WI38 (cell line): ENCODE results near the gene ASTN1.

Source experiments
- H3K4me3 ChIP-seq: 2 replicates; pipeline ENCODE4 v1.5.1; 2011; ENCODE audit warnings: low read depth, mild to moderate bottlenecking, control low read depth, low read length
- TF ChIP-seq, protein P1 (sequence below): IDR thresholded peaks from 2 replicates; pipeline ENCODE4 v1.5.1; 2012; ENCODE audit warnings: low read depth, mild to moderate bottlenecking, control low read depth, low read length

Gene ASTN1

DNA sequence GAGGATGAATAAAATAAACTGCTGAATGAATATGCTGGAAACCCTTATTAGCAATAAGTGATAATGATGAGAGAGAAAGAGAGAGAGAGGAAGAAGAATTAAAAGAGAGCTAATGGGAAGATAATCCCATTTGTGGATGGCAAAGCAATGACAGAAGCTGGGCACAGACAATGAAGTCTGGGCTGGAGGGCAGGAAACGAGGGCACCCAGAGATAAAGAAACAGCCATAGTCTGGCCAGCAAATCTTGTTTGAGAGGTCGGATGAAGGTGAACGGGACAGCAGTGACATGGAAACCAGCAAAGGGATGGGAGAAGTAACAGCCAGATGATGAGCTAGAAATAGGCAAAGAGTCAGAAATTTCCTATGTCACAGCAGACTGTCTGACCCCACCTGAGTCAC is 155.9 kb downstream of the ASTN1 start:
- TF ChIP-seq, protein P1, sequence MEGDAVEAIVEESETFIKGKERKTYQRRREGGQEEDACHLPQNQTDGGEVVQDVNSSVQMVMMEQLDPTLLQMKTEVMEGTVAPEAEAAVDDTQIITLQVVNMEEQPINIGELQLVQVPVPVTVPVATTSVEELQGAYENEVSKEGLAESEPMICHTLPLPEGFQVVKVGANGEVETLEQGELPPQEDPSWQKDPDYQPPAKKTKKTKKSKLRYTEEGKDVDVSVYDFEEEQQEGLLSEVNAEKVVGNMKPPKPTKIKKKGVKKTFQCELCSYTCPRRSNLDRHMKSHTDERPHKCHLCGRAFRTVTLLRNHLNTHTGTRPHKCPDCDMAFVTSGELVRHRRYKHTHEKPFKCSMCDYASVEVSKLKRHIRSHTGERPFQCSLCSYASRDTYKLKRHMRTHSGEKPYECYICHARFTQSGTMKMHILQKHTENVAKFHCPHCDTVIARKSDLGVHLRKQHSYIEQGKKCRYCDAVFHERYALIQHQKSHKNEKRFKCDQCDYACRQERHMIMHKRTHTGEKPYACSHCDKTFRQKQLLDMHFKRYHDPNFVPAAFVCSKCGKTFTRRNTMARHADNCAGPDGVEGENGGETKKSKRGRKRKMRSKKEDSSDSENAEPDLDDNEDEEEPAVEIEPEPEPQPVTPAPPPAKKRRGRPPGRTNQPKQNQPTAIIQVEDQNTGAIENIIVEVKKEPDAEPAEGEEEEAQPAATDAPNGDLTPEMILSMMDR = no peak
- H3K4me3 ChIP-seq = no peak overlapping the region

- TF ChIP-seq, protein P1 = no peak
Observed at GRCh38 chr1:177007437-177008161, 156.9 kb downstream of the ASTN1 start.

DNA sequence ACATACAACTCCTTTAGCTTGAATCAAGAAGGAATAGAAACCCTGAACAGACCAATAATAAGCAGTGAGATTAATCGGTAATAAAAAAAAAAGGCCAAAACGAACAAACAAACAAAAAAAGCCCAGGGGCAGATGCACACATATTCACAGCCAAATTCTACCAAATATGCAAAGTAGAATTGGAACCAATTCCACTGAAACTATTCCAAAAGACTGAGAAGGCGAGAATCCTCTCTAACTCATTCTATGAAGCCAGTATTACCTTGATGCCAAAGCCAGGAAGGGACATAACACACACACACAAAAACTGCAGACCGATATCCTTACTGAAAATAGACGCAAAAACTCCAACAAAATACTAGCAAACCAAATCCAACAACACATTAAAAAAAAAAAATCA is 161.6 kb downstream of the ASTN1 start:
- TF ChIP-seq, protein P1 = no peak
- no peak overlapping the region for H3K4me3 ChIP-seq

More at GRCh38 chr1:177007437-177008161, 156.9 kb downstream of the ASTN1 start:
- no peak overlapping the region for H3K4me3 ChIP-seq

DNA sequence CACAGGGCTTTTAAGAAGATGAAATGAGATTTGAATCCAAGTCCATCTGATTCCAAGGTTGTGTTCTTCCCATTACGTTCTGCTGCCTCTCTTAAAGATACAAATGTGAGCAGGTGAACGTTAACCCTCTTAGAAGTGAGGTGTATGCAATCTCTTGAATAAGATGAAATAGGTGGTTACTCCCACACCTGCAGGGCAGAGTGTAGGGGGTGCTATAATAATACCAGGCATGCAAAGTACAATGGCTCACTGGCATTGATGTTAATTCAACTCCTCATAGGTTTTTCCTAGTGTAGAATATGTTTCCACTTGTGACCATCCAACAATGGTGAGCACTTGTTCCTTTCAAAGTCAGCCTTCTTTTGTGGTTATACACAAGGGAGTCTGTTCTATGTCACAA is 163.0 kb downstream of the ASTN1 start:
- TF ChIP-seq, protein P1 = no peak
- H3K4me3 ChIP-seq = no peak overlapping the region

GRCh38 chr1:176998183-176998795 is 166.2 kb downstream of the ASTN1 start:
- TF ChIP-seq, protein P1 = no peak
- H3K4me3 ChIP-seq = no peak overlapping the region

- H3K4me3 ChIP-seq = no peak overlapping the region
- TF ChIP-seq, protein P1 = no peak
Observed at GRCh38 chr1:176996456-176997090, 167.9 kb downstream of the ASTN1 start.
